HG03439 (cell line): ENCODE data around the gene S100P.
"Not testable (repeated sequence)": the region's sequence is repeated elsewhere in the genome, so short reads cannot be mapped to it uniquely, and the experiment has no call there.

Experiments used
- ATAC-seq: cut with Tn5 transposase; IDR thresholded peaks from one replicate; pipeline ENCODE4 v1.9.1; 2021; ENCODE audit warnings: mild to moderate bottlenecking, moderate library complexity; ENCODE audit not compliant: unreplicated experiment

The S100P gene

DNA sequence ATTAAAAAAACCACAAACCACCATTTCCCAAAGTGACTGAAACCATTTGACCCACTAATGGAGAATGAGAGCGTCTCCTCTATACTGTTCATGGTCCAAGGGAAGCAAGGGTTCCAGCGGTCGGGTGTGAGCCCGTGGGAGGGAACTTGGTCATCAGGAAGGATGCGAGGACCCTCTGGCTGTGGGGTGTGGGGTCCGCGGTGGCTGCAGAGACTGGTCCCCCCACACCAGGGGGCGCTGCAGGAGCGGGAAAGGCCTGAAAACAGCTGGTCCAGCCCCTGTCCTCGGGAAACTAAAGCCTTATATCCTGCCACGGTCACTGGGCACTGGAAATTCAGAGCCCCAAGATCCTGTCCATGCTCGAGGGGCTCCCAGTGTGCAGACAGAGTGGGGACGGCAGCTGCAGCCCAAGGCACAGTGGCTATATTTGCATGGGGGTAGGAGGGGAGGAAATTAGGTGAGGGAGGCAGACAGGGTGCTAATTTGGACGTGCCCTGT is 26.6 kb downstream of the S100P start:
- ATAC-seq = no peak

DNA sequence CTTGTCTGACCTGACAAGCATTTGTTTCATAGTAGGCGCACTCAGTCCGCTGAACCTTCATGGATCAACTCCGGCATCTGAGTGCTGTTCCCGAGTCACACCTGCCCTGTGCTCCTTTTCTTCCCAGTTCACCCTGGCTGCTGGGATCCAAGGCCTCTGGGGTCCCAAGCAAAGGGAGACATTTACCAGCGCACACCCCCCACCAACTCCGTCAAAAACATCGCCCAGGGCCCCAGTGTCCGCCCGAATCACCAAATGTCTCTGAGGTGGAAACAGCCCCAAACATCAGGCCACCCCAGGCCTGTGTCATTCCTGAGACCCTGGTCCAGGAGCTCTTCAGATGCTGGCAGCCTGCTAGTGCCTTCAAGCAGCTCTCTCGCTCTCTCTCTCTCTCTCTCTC is 27.4 kb downstream of the S100P start:
- no peak for ATAC-seq

DNA sequence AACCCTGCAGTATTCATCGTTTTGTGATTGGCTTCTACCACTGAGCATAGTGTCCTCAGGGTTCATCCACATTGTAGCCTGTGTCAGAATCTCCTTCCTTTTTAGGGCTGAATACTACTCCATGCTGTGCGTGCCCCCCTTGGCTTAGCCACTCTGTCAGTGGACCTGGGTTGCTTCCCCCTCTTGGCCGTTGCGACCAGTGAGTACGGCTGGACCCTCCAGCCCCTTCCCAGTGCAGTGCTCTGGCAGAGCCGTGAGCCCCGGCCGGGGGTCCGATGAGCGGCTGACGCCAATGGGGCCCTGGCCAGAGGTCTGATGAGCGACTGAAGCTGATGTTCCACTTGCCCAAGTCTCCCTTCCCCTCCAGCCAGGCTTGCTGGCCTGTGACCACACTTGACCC is 29.2 kb downstream of the S100P start:
- ATAC-seq = no peak

DNA sequence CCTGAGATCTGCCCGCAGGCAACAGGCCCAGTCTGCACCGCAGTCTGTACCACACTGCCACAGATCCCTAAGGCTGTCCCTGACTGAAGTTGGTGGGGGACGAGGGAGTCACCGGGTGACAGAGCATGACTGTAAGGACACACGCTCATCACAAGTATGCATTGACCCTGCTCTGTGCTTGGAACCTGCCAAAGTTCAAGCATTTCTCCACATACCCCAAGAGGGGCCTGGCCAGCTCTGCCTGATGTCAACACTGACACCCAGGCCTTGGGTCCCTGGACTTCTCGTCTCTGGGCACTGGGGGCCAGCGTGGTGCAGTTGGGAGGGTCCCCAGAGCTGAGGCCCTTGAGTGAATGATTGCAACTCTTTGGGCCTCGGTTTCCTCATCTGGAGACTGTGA is 30.2 kb downstream of the S100P start:
- no peak for ATAC-seq

DNA sequence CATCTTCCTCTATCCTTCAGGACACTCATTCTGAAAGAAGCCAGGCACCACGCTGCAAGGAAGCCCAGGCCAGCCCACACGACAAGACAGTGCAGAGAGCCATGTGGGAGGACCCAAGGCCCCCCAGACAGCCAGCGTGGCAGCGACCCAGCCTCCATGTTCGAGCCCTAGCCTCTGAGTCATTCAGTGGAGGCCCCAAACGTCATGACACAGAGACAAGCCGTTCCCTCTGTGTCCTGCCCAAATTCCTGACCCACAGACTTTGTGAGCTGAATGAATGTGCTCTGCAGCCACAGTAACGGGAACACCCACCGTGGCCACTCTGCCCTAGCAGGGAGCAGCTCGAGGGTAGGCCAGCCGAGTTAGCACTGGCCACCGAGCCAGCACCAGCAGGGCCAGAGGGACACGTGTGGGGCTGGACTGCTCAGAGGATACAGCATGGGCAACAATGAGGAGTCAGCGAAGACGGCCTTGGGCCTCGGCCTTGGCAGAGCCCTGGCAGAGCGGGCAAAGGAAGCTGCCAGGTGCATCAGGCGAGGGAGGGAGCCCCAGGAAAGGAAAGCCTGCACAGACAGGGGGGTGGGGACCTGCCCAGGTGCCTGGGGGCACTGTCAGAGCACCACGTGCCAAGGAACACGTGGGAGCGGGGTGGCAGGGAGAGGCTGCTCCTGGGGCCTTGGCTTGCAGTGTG is 30.9 kb downstream of the S100P start:
- no peak for ATAC-seq

DNA sequence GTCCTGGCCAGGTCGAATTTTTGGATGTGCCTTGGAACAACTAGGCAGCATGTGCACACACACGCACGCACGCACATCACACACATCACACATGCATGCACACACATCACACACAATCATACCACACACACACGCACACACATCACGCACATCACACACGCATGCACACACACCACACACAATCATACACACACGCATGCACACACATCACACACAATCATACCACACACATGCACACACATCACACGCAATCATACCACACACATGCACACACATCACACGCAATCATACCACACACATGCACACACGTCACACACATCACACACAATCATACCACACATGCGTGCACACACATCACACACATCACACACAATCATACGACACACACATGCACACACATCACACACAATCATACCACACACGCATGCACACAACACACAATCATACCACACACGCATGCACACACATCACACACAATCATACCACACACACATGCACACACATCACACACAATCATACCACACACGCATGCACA is 31.8 kb downstream of the S100P start:
- ATAC-seq = not testable (repeated sequence)

- no peak for ATAC-seq
These were observed 33.6 kb downstream of the S100P start for GRCh38 chr4:6727081-6727942.

DNA sequence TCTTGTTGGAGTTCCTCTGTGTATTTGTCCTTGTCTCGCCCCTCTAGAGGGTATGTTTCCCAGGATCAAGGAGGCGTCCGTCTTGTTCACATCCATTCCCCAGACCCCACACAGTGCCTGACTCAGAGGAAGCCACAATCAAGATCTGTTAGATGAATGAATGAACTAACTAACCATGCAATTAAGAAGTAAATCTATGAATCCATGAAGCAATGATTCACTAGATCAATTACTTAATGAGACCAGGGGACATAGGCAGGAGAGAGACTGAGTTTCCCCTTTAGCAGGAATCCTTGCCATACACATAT is 34.2 kb downstream of the S100P start:
- no peak for ATAC-seq

DNA sequence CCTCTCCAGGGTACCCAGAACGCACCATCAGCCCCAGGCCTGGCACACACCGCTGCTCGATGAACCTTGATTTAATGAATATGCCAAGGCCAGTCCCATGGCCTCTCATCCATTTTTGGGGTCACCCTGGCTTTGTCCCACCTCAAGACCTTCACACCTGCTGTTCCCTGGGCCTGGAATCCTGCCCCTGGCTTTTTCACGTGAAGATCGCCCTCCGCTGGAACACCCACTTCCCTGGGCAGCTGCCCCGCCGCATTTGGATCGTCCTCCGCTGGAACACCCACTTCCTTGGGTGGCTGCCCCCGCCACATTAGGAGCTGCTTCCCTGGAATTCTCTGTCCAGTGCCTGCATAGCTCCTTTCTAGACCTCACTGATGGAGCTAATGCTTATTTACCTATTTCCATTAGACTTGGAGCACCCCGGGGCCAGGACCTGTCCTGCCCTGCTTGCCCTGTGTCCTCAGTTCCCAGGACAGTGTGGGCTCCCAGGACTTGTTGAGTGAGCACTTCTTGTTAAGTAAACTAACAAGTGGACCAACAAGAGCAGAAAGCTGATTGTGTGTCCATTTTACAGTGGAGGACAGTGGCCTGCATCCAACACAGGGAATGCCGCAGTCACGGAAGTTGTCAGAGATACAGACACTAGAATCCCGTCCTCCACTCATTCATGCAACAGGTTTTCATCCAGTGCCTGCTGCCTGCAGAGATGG is 34.8 kb downstream of the S100P start:
- no peak for ATAC-seq

GRCh38 chr4:6730603-6731317 is 37.1 kb downstream of the S100P start:
- no peak for ATAC-seq

- no peak for ATAC-seq
These were observed 37.6 kb downstream of the S100P start for GRCh38 chr4:6731318-6731675.

DNA sequence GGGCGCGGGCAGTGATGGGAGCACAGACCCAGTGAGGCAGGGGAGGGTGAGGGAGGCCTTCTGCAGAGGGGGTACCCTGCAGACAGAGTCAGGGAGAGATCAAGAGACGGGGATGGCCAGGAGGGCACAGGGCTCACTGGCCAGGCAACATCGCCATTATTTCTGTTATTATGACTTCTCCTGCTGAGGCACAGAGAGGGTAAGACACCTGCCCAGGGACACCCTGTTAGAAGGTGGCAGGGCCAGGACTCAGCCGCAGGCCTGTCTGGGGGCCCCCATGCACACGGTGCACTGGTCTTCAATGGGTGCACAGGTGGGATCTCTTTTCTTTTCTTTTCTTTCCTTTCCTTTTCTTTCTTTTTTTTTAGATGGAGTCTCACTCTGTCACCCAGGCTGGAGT is 38.1 kb downstream of the S100P start:
- no peak for ATAC-seq

- ATAC-seq = no peak
These were observed 39.0 kb downstream of the S100P start for GRCh38 chr4:6732441-6733357.

DNA sequence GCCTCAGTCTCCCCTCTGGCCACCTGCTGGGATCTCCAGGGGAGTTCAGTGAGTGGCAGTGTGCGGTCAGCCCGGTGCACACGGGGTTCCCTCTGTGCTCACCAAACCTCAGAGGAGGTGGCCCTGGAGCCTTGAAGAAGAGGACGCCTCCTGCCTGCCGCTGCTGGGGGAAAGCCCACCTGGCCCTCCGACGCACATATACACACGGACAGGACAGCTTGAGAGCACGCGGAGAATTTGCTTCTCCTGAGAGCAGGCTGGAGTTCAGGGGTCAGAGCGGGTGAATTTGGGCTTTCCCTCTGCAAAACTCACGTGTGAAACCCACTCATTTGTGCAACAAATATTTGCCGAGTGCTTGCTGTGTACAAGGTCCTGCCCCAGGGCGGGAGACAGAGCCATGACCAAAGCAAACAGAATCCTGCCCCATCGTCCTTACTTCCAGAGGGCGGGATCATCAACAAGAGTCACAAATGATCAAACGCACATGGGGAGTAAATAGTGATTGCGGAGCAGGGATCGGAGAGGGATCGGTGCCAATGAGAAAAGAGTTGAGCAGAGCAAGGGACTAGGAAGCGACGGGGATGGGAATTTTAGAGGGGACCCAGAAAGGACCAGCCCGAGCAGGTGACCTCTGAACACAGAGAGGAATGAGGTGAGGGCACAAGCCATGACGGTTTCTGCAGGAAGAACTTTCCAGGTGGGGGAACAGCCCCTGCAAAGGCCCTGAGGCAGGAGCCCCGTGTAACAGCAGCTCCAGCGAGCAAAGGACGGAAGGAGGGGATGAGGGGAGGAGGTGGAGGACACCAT is 39.9 kb downstream of the S100P start:
- ATAC-seq = no peak

- ATAC-seq = no peak
These were observed 40.6 kb downstream of the S100P start for GRCh38 chr4:6734165-6734786.

DNA sequence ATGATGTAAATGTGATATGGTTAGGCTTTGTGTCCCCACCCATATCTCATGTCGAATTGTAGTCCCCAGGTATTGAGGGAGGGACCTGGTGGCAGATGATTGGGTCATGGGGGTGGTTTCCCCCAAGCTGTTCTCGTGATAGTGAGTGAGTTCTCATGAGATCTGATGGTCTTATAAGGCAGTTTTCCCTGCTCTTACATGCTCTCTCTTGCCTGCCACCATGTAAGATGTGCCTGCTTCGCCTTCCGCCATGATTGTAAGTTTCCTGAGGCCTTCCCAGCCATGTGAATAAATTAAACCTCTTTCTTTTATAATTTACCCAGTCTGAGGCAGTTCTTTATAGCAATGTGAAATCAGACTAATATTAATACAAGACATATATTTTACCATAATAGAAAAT is 46.2 kb downstream of the S100P start:
- ATAC-seq = no peak

GRCh38 chr4:6740347-6740746 is 46.7 kb downstream of the S100P start:
- ATAC-seq = no peak

- ATAC-seq = no peak
These were observed 48.8 kb downstream of the S100P start for GRCh38 chr4:6742507-6742906.

DNA sequence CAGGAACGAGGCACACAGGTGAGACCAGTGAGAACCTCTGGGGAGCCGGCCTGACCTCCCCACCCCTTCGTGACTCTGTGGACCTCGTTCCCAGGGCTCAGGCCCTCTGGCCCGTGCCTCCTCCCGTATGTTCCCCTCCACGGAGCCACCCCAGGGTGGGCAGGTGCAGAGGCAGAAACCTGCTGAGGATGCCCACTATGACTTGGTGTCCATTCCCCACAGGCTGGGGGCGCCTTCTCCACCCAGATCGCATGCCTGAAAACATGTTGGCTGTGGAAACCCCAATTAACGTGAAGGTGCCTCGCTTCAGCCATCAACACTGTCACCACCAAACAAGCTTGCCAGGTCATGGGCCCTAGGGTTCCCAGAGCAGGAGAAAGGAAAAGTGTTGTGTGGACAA is 49.3 kb downstream of the S100P start:
- ATAC-seq = no peak
